ENCODE measurements around the gene ZBTB20.

DNA sequence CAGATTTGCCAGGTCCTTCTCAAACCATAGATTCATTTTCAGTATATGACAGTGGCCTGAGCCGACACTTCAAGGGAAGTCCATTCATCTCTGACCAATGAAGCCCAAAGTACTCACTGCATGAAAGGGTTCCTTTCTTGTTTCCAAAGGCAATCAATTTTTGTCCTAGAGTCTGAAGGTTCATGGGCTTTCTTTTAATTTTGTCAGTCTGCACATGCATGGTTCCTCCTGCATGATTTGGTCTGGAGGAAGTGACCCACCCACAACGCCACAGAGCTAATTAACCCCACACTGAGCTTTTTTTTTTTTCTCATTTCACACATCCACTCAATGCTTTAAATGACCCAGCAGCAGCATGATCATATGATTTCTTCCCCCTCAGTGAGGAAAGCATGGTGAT is 636.9 kb downstream of the ZBTB20 start:
- no peak for TF ChIP-seq OSR1 (CRISPR knock-in tag; IDR thresholded peaks at IDR 0.05)
- no peak for TF ChIP-seq ARNTL (CRISPR knock-in tag; IDR thresholded peaks at IDR 0.05; ENCODE audit: borderline replicate concordance, low read depth)
- no peak for TF ChIP-seq GLIS3 (CRISPR knock-in tag; IDR thresholded peaks at IDR 0.05)
- TF ChIP-seq, protein P1, sequence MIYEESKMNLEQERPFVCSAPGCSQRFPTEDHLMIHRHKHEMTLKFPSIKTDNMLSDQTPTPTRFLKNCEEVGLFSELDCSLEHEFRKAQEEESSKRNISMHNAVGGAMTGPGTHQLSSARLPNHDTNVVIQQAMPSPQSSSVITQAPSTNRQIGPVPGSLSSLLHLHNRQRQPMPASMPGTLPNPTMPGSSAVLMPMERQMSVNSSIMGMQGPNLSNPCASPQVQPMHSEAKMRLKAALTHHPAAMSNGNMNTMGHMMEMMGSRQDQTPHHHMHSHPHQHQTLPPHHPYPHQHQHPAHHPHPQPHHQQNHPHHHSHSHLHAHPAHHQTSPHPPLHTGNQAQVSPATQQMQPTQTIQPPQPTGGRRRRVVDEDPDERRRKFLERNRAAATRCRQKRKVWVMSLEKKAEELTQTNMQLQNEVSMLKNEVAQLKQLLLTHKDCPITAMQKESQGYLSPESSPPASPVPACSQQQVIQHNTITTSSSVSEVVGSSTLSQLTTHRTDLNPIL (CRISPR knock-in tag; IDR thresholded peaks at IDR 0.05; ENCODE audit: low read depth), result no peak
- TF ChIP-seq, protein P2, sequence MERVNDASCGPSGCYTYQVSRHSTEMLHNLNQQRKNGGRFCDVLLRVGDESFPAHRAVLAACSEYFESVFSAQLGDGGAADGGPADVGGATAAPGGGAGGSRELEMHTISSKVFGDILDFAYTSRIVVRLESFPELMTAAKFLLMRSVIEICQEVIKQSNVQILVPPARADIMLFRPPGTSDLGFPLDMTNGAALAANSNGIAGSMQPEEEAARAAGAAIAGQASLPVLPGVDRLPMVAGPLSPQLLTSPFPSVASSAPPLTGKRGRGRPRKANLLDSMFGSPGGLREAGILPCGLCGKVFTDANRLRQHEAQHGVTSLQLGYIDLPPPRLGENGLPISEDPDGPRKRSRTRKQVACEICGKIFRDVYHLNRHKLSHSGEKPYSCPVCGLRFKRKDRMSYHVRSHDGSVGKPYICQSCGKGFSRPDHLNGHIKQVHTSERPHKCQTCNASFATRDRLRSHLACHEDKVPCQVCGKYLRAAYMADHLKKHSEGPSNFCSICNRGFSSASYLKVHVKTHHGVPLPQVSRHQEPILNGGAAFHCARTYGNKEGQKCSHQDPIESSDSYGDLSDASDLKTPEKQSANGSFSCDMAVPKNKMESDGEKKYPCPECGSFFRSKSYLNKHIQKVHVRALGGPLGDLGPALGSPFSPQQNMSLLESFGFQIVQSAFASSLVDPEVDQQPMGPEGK (CRISPR knock-in tag; IDR thresholded peaks at IDR 0.05; ENCODE audit: borderline replicate concordance), result no peak
- TF ChIP-seq ZC3H10 (CRISPR knock-in tag; IDR thresholded peaks at IDR 0.05), result no peak
- TF ChIP-seq RARB (CRISPR knock-in tag; IDR thresholded peaks at IDR 0.05), result no peak
- TF ChIP-seq ZFP3 (CRISPR knock-in tag; IDR thresholded peaks at IDR 0.05), result no peak
- no peak for TF ChIP-seq TCF4 (CRISPR knock-in tag; IDR thresholded peaks at IDR 0.05; ENCODE audit: borderline replicate concordance)
- TF ChIP-seq ZFP30 (CRISPR knock-in tag; IDR thresholded peaks at IDR 0.05), result no peak
- TF ChIP-seq ZNF70 (CRISPR knock-in tag; IDR thresholded peaks at IDR 0.05), result no peak
- no peak for TF ChIP-seq PPARA (CRISPR knock-in tag; IDR thresholded peaks at IDR 0.05; ENCODE audit: borderline replicate concordance)
- no peak for TF ChIP-seq ZNF565 (CRISPR knock-in tag; conservative IDR thresholded peaks at IDR 0.05; ENCODE audit: low read depth)

All from SK-N-SH treated with all-trans-retinoic acid at 6 μM for 48 hours (cell line).